Epithelial cell of proximal tubule (primary cell): Measurements from ENCODE around the gene IL1RAPL2. TPM values are rescaled to one million over a fixed set of nuclear protein-coding genes. Genes with fewer than 3 reads are reported as not detected.

ENCODE experiments used
- DNase-seq: peaks from one replicate; pipeline ENCODE4 v3.0.0-alpha.2; 2011; ENCODE audit warnings: low read depth
- H3K4me3 ChIP-seq: 2 replicates; pipeline ENCODE4 v1.5.1; 2011; ENCODE audit warnings: low read depth, mild to moderate bottlenecking, low read length
- total RNA-seq: library from RNA; depleted of rRNA; stranded (reverse); fragments of >200 nt; gene quantifications from 2 replicates; pipeline ENCODE4 v1.2.3, GENCODE V29; 2015
- TF ChIP-seq, protein P1 (sequence below): conservative IDR thresholded peaks from 2 replicates; pipeline ENCODE4 v1.5.1; 2012; ENCODE audit warnings: low read depth, mild to moderate bottlenecking, low read length

Gene IL1RAPL2
- total RNA-seq, 1 donor from 2014 or later, result not detected

DNA sequence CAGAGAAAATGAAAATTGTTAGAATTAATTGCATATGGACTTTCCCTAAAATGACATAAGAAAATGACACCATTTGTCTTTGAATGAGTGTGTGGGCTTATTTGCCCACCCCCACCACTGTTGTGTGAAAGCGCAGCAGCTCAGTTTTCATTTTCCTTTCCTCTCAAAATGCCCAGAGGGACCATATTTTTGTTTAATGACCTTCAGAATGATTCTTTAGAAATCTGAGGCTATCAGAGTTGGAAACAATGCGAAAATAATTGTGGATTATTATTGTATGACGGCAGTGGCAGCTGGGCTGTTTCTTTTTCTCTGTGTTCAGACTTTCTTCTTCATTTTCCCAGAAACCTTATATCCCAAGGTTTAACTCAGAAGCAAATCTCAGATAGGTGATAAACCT is 699.1 kb downstream of the IL1RAPL2 start:
- DNase-seq, result no peak
- TF ChIP-seq, protein P1, sequence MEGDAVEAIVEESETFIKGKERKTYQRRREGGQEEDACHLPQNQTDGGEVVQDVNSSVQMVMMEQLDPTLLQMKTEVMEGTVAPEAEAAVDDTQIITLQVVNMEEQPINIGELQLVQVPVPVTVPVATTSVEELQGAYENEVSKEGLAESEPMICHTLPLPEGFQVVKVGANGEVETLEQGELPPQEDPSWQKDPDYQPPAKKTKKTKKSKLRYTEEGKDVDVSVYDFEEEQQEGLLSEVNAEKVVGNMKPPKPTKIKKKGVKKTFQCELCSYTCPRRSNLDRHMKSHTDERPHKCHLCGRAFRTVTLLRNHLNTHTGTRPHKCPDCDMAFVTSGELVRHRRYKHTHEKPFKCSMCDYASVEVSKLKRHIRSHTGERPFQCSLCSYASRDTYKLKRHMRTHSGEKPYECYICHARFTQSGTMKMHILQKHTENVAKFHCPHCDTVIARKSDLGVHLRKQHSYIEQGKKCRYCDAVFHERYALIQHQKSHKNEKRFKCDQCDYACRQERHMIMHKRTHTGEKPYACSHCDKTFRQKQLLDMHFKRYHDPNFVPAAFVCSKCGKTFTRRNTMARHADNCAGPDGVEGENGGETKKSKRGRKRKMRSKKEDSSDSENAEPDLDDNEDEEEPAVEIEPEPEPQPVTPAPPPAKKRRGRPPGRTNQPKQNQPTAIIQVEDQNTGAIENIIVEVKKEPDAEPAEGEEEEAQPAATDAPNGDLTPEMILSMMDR, result no peak
- H3K4me3 ChIP-seq, result no peak overlapping the region

DNA sequence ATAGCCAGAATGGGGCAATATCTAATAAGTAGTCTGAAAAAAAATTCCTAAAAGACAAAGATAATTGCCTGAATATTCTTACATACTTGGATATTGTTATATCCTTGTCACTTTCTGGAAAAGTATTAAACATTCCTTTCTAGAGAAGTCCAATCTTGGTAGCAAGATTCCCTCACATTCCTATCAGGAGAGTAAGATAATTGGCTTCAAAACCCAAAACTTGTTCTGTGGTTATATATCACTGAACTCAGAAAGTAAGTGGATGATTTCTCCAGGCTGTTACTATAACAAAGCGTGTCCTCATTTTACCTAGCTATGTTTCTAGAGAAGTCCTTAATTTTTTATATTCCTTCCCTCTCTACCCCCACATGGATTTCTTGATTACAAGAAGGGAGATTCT is 700.5 kb downstream of the IL1RAPL2 start:
- no peak for DNase-seq
- no peak overlapping the region for H3K4me3 ChIP-seq
- TF ChIP-seq, protein P1, result no peak

DNA sequence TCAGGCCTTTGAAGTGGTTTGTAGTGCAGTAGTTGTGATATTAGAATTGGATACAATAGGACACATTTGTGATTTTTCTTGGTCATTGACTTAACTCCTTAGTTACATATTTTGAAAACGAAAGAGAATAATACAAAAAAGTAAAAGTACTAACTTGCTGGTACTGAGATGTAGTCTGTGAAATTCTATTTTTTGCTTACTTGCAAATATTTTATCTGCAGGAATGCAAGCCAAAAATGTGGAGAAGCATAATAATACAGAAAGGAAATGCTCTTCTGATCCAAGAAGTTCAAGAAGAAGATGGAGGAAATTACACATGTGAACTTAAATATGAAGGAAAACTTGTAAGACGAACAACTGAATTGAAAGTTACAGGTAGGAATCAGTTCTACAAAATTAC is 701.2 kb downstream of the IL1RAPL2 start:
- TF ChIP-seq, protein P1, result no peak
- DNase-seq, result no peak
- H3K4me3 ChIP-seq, result no peak overlapping the region

DNA sequence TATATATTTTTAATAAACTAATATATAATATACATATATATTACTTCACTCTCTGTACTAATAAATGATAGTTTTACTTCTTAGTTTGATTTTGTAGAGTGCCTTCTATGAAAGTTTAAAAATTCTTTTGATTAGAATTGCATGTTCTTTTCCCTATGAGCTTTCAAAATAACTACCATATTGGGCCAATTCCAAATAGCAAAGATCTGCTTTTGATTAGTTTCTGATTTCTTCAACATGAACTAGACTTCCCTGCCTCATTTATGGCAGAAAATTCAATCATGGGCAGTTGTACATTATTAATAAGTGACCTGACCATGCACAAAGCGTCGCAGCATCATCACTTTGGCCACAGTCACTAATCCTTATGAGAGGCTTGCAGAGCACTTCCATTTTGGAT is 703.4 kb downstream of the IL1RAPL2 start:
- DNase-seq, result no peak
- H3K4me3 ChIP-seq, result no peak overlapping the region
- TF ChIP-seq, protein P1, result no peak

DNA sequence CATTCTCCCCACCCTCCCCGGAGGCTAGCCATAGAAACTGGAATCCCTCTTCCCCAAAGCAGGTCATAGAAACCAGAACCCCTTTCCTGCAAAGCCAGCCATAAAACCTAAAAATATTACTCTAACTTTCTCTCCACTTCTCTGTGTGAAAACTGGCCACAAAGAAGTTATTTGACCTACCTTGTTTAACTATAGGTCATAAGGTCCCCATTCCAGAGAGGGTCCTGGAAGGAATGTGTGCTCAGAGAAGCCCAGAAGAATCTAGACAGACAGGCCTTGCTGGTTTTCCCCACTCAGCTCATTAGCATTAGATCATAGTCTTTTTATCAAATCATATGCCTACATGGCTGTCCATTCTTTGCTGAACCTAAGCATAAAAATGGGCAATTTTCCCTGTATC is 707.3 kb downstream of the IL1RAPL2 start:
- DNase-seq, result no peak
- TF ChIP-seq, protein P1, result no peak
- H3K4me3 ChIP-seq, result no peak overlapping the region

DNA sequence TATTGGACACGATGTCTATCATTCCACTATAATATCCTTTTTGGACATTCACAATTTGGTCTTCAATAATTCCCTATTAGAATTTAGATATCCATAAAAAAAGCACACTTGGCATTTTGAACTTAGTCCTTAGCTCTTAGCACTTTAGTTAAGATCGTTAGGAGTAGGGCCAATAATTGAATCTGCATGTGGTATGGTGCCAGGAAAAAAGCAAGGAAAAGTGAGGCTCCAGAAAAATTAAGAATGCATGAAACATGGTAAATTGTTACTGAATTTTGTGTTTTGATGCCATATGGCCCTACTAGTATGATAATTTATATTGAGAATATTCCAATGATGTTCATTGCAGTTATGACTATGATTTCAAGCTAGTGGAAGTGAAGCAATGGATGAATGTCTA is 708.1 kb downstream of the IL1RAPL2 start:
- TF ChIP-seq, protein P1, result no peak
- H3K4me3 ChIP-seq, result no peak overlapping the region
- no peak for DNase-seq

DNA sequence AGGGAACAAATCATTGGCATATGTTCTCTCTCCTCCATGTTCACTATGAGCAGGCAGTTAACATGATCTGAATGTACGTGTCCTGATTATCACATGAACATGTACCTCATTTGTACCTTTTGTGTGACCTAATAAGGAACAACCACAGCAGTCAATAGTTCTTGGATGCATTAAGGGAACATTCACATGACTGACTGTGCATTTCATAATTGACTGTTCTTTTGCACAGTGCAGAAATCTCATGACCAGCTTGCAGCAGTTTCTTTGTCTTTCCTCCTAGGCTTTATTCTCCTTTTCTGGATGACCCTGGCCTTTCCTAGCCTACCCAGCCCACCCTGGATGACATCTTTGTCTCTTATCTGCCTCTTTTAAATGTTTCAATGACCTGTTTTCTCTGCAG is 711.1 kb downstream of the IL1RAPL2 start:
- H3K4me3 ChIP-seq, result no peak overlapping the region
- DNase-seq, result no peak
- TF ChIP-seq, protein P1, result no peak
